Measurements from ENCODE around the gene FBLN1.
"Not testable (repeated sequence)": the region's sequence is repeated elsewhere in the genome, so short reads cannot be mapped to it uniquely, and the experiment has no call there.

Gene FBLN1

GRCh38 chr22:45608045-45608444 lies 105.4 kb downstream of the FBLN1 start:
- DNase-seq (ENCODE audit: low spot score), result not testable (repeated sequence)
- peak; percentile 63 for FAIRE-seq

- DNase-seq (ENCODE audit: low spot score) (peak; percentile 86), FAIRE-seq (peak; percentile 73)
Measured at GRCh38 chr22:45608763-45609180, 106.1 kb downstream of the FBLN1 start.

GRCh38 chr22:45612451-45612901 lies 109.8 kb downstream of the FBLN1 start:
- FAIRE-seq (no peak), DNase-seq (ENCODE audit: low spot score) (no peak)

GRCh38 chr22:45612940-45613339 lies 110.3 kb downstream of the FBLN1 start:
- FAIRE-seq (peak; percentile 90), DNase-seq (ENCODE audit: low spot score) (no peak)

GRCh38 chr22:45615364-45615763 lies 112.7 kb downstream of the FBLN1 start:
- DNase-seq (ENCODE audit: low spot score) (no peak), FAIRE-seq (peak; percentile 62)

GRCh38 chr22:45616432-45616831 lies 113.7 kb downstream of the FBLN1 start:
- FAIRE-seq, result no peak

GRCh38 chr22:45617948-45618347 lies 115.3 kb downstream of the FBLN1 start:
- FAIRE-seq, result peak; percentile 46
- DNase-seq (ENCODE audit: low spot score), result no peak

More at GRCh38 chr22:45616432-45616831, 113.7 kb downstream of the FBLN1 start:
- DNase-seq (ENCODE audit: low spot score), result no peak

GRCh38 chr22:45620706-45621105 lies 118.0 kb downstream of the FBLN1 start:
- no peak for DNase-seq (ENCODE audit: low spot score)
- no peak for FAIRE-seq

- FAIRE-seq, result no peak
- no peak for DNase-seq (ENCODE audit: low spot score)
Measured at GRCh38 chr22:45621836-45622600, 119.3 kb downstream of the FBLN1 start.

- not testable (repeated sequence) for DNase-seq (ENCODE audit: low spot score); FAIRE-seq
Measured at GRCh38 chr22:45623464-45624145, 120.9 kb downstream of the FBLN1 start.

GRCh38 chr22:45626198-45626651 lies 123.5 kb downstream of the FBLN1 start:
- peak; percentile 86 for FAIRE-seq
- peak; percentile 70 for DNase-seq (ENCODE audit: low spot score)

GRCh38 chr22:45627489-45628233 lies 125.0 kb downstream of the FBLN1 start:
- FAIRE-seq, result no peak
- no peak for DNase-seq (ENCODE audit: low spot score)

- FAIRE-seq (no peak), DNase-seq (ENCODE audit: low spot score) (no peak)
Measured at GRCh38 chr22:45628515-45628914, 125.8 kb downstream of the FBLN1 start.

GRCh38 chr22:45629469-45630089 lies 126.9 kb downstream of the FBLN1 start:
- DNase-seq (ENCODE audit: low spot score), result no peak
- FAIRE-seq, result no peak

- FAIRE-seq (no peak), DNase-seq (ENCODE audit: low spot score) (no peak)
Measured at GRCh38 chr22:45630436-45630835, 127.8 kb downstream of the FBLN1 start.

- no peak for DNase-seq (ENCODE audit: low spot score)
- no peak for FAIRE-seq
Measured at GRCh38 chr22:45631140-45631840, 128.6 kb downstream of the FBLN1 start.

- no peak for DNase-seq (ENCODE audit: low spot score)
- no peak for FAIRE-seq
Measured at GRCh38 chr22:45631841-45632238, 129.2 kb downstream of the FBLN1 start.

- FAIRE-seq, result no peak
- peak; percentile 72 for DNase-seq (ENCODE audit: low spot score)
Measured at GRCh38 chr22:45632791-45633515, 130.3 kb downstream of the FBLN1 start.

- DNase-seq (ENCODE audit: low spot score), result no peak
- FAIRE-seq, result no peak
Measured at GRCh38 chr22:45636683-45637082, 134.0 kb downstream of the FBLN1 start.

- no peak for FAIRE-seq
- no peak for DNase-seq (ENCODE audit: low spot score)
Measured at GRCh38 chr22:45638197-45638596, 135.5 kb downstream of the FBLN1 start.
